GM18520 (cell line): ENCODE data around the gene SELENOM.

Experiments
- ATAC-seq: cut with Tn5 transposase; IDR thresholded peaks from one replicate; pipeline ENCODE4 v1.9.1; 2021; ENCODE audit not compliant: unreplicated experiment

The SELENOM gene

GRCh38 chr22:31107178-31107893, at the start of gene SELENOM:
SELENOM (minus strand) TSS chr22:31107568; CDS start chr22:31107505, 63 bp downstream.
- ATAC-seq: peak; percentile 64

DNA sequence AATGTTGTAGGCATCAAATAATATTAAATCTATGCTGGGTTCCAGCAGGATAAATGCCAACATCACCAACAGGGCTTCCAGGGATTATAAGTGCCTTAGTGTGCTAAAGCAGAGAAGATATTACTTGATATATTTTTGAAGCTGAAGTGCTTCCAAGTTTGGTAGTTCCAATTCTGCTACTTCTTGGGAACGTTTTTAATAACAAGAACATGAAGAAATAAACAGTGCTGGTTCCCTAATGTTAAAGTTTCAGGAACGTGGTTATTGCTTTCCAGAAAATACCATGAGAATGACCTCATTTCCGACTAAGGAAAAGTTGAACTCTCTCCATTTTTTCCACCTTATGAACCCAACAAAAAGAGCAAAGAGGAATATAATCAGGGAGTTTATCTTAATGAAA, 48.1 kb upstream of the SELENOM start:
- ATAC-seq: no peak

DNA sequence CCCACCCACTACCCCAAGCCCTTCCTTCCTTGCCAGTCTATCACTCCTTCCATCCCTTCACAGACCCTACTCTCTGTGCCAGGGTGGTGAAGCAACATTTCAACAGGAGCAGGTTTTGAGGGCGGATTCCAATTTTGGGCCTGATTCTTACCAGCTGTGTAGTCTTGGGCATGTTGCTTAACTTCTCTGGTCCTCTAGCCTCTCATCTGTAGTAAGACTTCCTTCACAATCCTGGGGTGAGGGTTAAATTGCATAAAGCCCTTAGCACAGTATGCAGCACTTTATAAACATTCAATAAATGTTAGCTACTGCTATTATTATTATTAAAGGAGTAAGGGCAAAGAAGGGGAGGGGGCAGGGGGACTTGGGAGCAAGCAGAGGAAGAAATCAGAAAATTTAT, 47.6 kb upstream of the SELENOM start:
- no peak for ATAC-seq

GRCh38 chr22:31153357-31153756, 46.0 kb upstream of the SELENOM start:
- ATAC-seq: no peak

DNA sequence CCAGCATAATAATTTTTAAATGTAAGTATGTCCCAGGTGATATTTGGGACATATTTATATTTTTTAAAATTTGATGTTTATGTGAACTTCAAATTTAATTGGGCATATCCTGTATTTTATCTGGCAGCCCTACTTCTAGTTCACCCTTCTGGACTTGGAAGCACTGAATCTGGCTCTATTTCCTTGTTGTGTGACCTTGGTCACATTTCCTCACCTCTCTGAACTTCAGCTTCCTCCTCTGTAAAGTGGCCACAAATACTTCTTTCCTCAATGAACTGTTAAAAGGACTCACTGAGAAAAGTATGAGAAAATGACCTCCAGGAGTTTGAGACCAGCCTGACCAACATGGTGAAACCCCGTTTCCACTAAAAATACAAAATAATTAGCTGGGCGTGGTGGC, 44.5 kb upstream of the SELENOM start:
- no peak for ATAC-seq

- ATAC-seq: no peak
Observed at GRCh38 chr22:31150615-31151014, 43.2 kb upstream of the SELENOM start.

GRCh38 chr22:31148953-31149627, 41.7 kb upstream of the SELENOM start:
- no peak for ATAC-seq

- ATAC-seq: no peak
Observed at GRCh38 chr22:31148488-31148887, 41.1 kb upstream of the SELENOM start.

- ATAC-seq: no peak
Observed at GRCh38 chr22:31144223-31144622, 36.9 kb upstream of the SELENOM start.

DNA sequence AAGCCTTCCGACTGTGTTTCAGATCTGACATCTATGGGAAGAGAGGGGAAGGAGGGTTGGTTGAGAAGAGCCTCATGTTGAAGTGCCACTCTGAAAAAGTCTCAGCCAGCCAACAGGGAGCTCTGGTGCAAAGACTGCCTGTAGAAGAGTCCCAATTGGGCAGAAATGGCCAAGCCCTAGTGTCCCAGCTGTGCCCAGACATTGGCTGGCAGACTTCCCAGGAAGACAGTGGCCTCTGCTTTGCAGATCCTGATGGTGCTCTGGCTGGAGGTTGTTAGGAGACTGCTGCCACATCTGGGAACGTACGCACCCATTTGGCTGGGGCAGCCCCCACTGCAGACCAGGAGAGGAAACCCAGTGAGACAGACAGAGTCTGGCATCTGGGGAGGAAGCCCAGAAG, 36.2 kb upstream of the SELENOM start:
- no peak for ATAC-seq

DNA sequence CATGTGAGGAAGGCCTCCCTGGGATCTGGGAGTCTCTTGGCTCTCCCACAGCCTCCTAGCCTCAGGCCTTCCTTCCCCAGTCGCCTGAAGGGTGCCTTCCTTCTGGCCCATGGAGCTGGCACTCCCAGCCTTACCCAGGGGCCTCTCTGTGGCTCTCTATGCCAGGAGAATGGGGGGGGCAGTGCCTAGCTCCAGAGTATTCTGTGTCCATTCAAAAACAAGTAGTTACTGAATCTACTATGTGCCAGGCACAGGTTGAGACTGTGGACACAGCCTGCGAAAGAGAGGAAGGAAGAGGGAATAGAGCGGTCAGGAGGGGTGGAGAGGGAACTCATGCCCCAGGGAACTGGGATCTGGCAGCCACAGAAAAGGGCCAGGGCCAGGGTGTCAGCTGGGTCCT, 35.7 kb upstream of the SELENOM start:
- ATAC-seq: no peak

DNA sequence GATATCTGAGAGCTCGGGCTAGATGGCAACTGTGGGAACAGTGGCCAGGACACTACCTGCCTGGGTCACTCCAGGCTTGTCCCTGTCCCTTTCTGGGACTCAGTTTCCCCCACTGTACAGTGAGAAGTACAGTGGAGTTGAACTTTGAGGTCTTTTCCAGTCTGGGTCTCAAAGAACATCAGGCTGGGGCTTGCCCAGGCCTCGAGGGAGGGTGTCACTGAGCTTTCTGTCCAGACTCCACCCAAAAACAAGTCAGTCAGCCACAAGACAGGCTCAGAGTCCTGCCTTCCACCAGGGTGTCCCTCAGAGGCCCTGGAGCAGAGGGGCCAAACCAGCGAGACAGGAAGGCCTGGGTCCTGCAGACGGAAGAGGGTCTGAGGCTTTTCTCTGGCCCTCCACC, 34.9 kb upstream of the SELENOM start:
- no peak for ATAC-seq

GRCh38 chr22:31141551-31141950, 34.2 kb upstream of the SELENOM start:
- ATAC-seq: no peak

GRCh38 chr22:31140746-31141145, 33.4 kb upstream of the SELENOM start:
- ATAC-seq: no peak

DNA sequence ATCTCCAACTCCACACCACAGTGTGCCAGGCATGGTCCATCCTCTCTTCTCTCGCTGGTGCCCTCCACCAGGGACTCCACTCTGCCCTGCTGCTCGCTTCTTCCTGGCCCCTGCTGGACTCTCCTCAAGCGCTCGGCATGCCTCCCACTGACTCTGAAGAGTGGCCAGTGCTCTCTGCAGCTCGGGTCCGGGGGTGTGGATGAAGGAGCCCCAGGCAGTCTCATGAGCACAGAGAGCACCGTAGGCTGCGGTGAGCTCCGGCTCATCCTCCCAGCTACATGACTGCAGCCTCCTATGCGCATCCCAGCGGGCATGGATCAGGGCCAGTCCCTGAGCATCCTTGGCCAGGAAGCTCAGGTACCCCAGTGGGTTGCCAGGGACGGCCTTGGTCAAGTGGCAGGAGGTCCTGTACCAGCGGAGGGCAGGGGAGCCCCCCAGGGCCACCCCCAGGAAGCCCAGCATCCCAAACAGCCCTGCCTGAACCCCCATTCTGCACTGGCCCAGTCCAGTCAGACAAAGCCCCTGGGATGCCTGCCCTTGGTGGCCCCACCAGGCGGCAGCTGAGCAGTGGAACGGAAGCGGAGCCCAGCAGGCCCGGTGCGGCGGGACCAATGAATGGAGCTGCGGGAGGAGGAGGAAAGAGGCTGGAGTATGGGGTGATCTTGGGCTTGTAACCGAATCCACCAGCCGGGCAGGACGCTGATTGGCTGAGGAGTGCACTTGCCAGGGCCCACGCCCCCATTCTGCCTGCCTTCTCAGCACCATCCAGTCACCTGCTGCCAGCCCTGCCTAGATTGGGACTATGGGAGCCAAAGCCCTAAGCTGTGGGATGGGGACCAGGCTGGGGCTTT, 32.7 kb upstream of the SELENOM start, which contains the start of gene PLA2G3:
TSS of gene PLA2G3 (minus strand) at position 643 of the 851 bp plus-strand sequence. CDS start at position 489, 154 bp downstream.
- no peak for ATAC-seq

DNA sequence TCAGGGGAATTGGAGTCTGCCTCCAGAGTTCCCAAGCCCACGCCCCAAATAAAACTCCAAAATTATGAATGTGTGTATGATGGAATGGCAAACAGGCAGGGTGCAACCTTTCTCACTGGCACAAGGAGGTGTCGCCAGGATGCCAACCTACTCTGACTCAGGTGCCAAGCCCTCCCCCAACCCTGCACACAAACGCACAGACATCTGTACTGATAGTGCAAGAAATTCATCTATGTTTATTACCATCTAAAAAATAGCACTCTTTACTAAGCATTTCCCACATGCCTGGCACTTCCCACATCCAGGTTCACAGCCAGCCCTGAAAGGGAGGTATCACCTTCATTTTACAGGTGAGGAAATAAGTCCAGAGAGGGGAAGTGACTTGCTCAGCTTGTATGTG, 31.7 kb upstream of the SELENOM start:
- ATAC-seq: no peak

GRCh38 chr22:31138126-31138525, 30.8 kb upstream of the SELENOM start:
- no peak for ATAC-seq

DNA sequence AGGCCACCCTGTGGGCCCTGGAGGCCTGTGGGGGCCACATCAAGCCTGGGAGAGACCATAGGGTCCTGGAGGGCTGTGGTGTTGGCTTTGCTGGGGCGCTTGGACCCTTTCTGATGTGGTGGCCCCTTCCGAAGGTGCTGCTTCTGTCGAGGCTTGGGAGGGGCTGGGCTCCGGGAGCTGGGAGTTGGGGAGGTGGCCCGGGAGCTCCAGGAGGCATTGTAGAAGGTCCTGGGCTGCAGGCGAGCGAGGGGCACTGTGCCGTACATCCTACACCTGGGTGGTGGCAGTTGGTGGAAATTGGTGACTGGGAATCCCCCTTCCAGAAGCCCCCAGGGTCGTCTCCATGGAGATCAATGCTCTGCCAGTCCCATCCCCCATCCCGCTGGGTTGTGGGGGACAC, 30.4 kb upstream of the SELENOM start:
- no peak for ATAC-seq

- ATAC-seq: no peak
Observed at GRCh38 chr22:31136711-31137110, 29.3 kb upstream of the SELENOM start.

- ATAC-seq: no peak
Observed at GRCh38 chr22:31136155-31136554, 28.8 kb upstream of the SELENOM start.

- ATAC-seq: no peak
Observed at GRCh38 chr22:31135706-31136105, 28.3 kb upstream of the SELENOM start.

DNA sequence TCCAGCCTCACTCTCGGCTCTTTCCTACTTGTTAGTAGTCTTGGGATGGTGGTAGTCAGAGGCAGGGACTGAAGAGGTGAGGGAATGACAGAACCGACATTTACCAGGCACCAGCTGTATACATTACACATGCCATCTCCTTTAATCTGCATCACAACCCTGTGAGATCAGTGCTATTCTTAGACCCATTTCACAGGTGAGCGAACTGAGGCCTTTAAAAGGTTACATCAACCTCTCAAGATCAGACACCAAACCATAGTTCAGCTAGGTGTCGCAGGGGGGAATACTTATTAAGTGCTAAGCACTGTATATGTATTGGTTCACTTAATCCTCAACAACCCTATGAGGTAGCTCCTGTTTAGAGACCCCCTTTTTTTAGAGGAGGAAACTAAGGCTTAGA, 27.3 kb upstream of the SELENOM start:
- ATAC-seq: no peak
